HCT116 (cell line): Measurements from ENCODE around the gene HEXA. TPM values are rescaled to one million over a fixed set of nuclear protein-coding genes. Genes with fewer than 3 reads are reported as not detected.

Experiments
- ATAC-seq: fragments of 200-7000 bp; cut with Tn5 transposase; 2 replicates; pipeline ENCODE4 v1.9.1; 2020; ENCODE audit warnings: mild to moderate bottlenecking, moderate library complexity
- BruUV-seq: library from RNA; stranded (reverse); fragments of 400-500 nt; replicated peaks from 2 replicates; lab custom pipeline; 2021; lab: Mats Ljungman, UMichigan
- CTCF ChIA-PET: fragments of 300-600 bp; sonication (Branson Sonifier 250); formaldehyde crosslinking; loops from one replicate; lab custom pipeline; 2021; ENCODE audit warnings: antibody characterized with exemption; lab: Charles Lee
- POLR2A ChIA-PET: fragments of 300-600, 350-600 bp; sonication (Branson Sonifier 250); formaldehyde crosslinking; loops from one replicate; lab custom pipeline; 2021; ENCODE audit warnings: antibody characterized with exemption; lab: Charles Lee
- RAD21 ChIA-PET, 2 experiments: fragments of 300-600 bp; sonication (Branson Sonifier 250); formaldehyde crosslinking; loops; one replicate each; lab custom pipeline; 2023; ENCODE audit warnings: low total read pairs in 2 of 2; ENCODE audit not compliant: uncharacterized antibody in 2 of 2, unreplicated experiment in 2 of 2, low non-redundant PET in 1 of 2; lab: Charles Lee
- DNase-seq: peaks from one replicate; pipeline ENCODE4 v3.0.0-alpha.2; 2010; ENCODE audit warnings: low read depth, low spot score
- H2AFZ ChIP-seq: fragments of 200-600 bp; shearing (Covaris generic), sonication (generic); 2 replicates; pipeline ENCODE4 v1.6.1; 2017; ENCODE audit warnings: low read depth, mixed run types, mixed read lengths, antibody characterized with exemption, low read length; ENCODE audit not compliant: poor library complexity, severe bottlenecking
- H3K27ac ChIP-seq: 2 replicates; pipeline ENCODE4 v1.5.1; 2012; ENCODE audit warnings: low read depth, low read length
- H3K27me3 ChIP-seq: fragments of 200-600 bp; sonication (generic); 2 replicates; pipeline ENCODE4 v1.6.1; 2016; ENCODE audit warnings: mixed run types, low read length, mixed read lengths; ENCODE audit not compliant: insufficient read depth
- H3K36me3 ChIP-seq, 2 experiments: fragments of 200-500 bp in 1 of 2; fragments of 200-600 bp in 1 of 2; sonication (Bioruptor generic) in 1 of 2; sonication (generic) in 1 of 2; 2 replicates each; pipeline versions ENCODE4 v1.5.1 to v1.6.1; 2014 to 2016; ENCODE audit warnings: low read length in 2 of 2, inconsistent platforms in 1 of 2, mixed read lengths in 1 of 2, mixed run types in 1 of 2; ENCODE audit not compliant: insufficient read depth in 2 of 2, control insufficient read depth in 1 of 2
- H3K4me1 ChIP-seq, 2 experiments: fragments of 200-600 bp in 1 of 2; sonication (generic) in 1 of 2; 2 replicates each; pipeline versions ENCODE4 v1.5.1 to v1.6.1; 2012 to 2017; ENCODE audit warnings: low read length in 2 of 2, inconsistent platforms in 1 of 2, mild to moderate bottlenecking in 1 of 2, mixed read lengths in 1 of 2, mixed run types in 1 of 2, moderate library complexity in 1 of 2; ENCODE audit not compliant: insufficient read depth in 2 of 2, control insufficient read depth in 1 of 2
- H3K4me2 ChIP-seq: fragments of 200-600 bp; sonication (generic); 2 replicates; pipeline ENCODE4 v1.6.1; 2017; ENCODE audit warnings: mixed run types, low read length, mixed read lengths
- H3K4me3 ChIP-seq, 2 experiments: fragments of 200-600 bp in 1 of 2; sonication (generic) in 1 of 2; replicated peaks in 1 of 2; 2 replicates each; pipeline ENCODE4 v1.5.1; 2011 to 2016; ENCODE audit warnings: low read length in 2 of 2, control low read depth in 1 of 2, low read depth in 1 of 2, mild to moderate bottlenecking in 1 of 2, mixed read lengths in 1 of 2, mixed run types in 1 of 2
- H3K79me2 ChIP-seq: fragments of 200-600 bp; sonication (generic); 2 replicates; pipeline ENCODE4 v1.6.1; 2017; ENCODE audit warnings: mild to moderate bottlenecking, mixed run types, low read length, moderate library complexity, mixed read lengths; ENCODE audit not compliant: insufficient read depth
- H3K9ac ChIP-seq: fragments of 200-600 bp; sonication (generic); 2 replicates; pipeline ENCODE4 v1.6.1; 2016; ENCODE audit warnings: low read length, mixed read lengths
- H3K9me2 ChIP-seq: fragments of 200-600 bp; sonication (generic), shearing (Covaris generic); 2 replicates; pipeline ENCODE4 v1.6.1; 2017; ENCODE audit warnings: mixed run types, mild to moderate bottlenecking, moderate library complexity; ENCODE audit not compliant: insufficient read depth
- H3K9me3 ChIP-seq, 2 experiments: fragments of 200-500 bp in 1 of 2; fragments of 200-600 bp in 1 of 2; sonication (Bioruptor generic) in 1 of 2; sonication (generic) in 1 of 2; 2 replicates each; pipeline ENCODE4 v1.6.1; 2014 to 2017; ENCODE audit warnings: low read length in 2 of 2, mixed read lengths in 2 of 2, inconsistent platforms in 1 of 2, low read depth in 1 of 2, mild to moderate bottlenecking in 1 of 2, mixed run types in 1 of 2, moderate library complexity in 1 of 2; ENCODE audit not compliant: control insufficient read depth in 1 of 2, insufficient read depth in 1 of 2
- H4K20me1 ChIP-seq: fragments of 200-600 bp; sonication (generic), shearing (Covaris generic); 2 replicates; pipeline ENCODE4 v1.6.1; 2017; ENCODE audit warnings: mixed run types, mild to moderate bottlenecking, moderate library complexity; ENCODE audit not compliant: insufficient read depth
- ATF3 ChIP-seq: IDR thresholded peaks from 2 replicates; pipeline ENCODE4 v1.6.1; 2012
- CBX3 ChIP-seq: IDR thresholded peaks from 2 replicates; pipeline ENCODE4 v1.6.1; 2012; ENCODE audit warnings: low read depth
- CEBPB ChIP-seq: IDR thresholded peaks from 2 replicates; pipeline ENCODE4 v1.6.1; 2012; ENCODE audit warnings: low read depth
- EGR1 ChIP-seq: IDR thresholded peaks from 2 replicates; pipeline ENCODE4 v1.6.1; 2012; ENCODE audit warnings: low read depth
- ELF1 ChIP-seq: IDR thresholded peaks from 2 replicates; pipeline ENCODE4 v1.6.1; 2012; ENCODE audit warnings: low read depth, borderline replicate concordance
- EZH2phosphoT487 ChIP-seq: fragments of 200-600 bp; IDR thresholded peaks from 2 replicates; pipeline ENCODE4 v1.6.1; 2018; ENCODE audit warnings: antibody characterized with exemption, borderline replicate concordance
- FOSL1 ChIP-seq: IDR thresholded peaks from 2 replicates; pipeline ENCODE4 v1.6.1; 2012; ENCODE audit warnings: low read depth
- JUND ChIP-seq: IDR thresholded peaks from 2 replicates; pipeline ENCODE4 v1.6.1; 2012
- MAX ChIP-seq: IDR thresholded peaks from 2 replicates; pipeline ENCODE4 v1.6.1; 2012
- SP1 ChIP-seq: IDR thresholded peaks from 2 replicates; pipeline ENCODE4 v1.6.1; 2012; ENCODE audit warnings: low read depth
- SRF ChIP-seq: IDR thresholded peaks from 2 replicates; pipeline ENCODE4 v1.6.1; 2012; ENCODE audit warnings: low read depth
- TCF7L2 ChIP-seq: IDR thresholded peaks from 2 replicates; pipeline ENCODE4 v1.7.0; 2011; ENCODE audit warnings: borderline replicate concordance, inconsistent platforms; ENCODE audit not compliant: insufficient read depth, insufficient read length; ENCODE audit errors: extremely low read depth
- YY1 ChIP-seq: IDR thresholded peaks from 2 replicates; pipeline ENCODE4 v1.6.1; 2011; ENCODE audit warnings: low read length, low read depth, moderate library complexity, mild to moderate bottlenecking; ENCODE audit not compliant: insufficient replicate concordance; ENCODE audit errors: extremely low read depth
- ZFX ChIP-seq: fragments of 450-650 bp; IDR thresholded peaks from 2 replicates; pipeline ENCODE4 v1.6.1; 2017
- intact Hi-C: fragments of 100-400 bp; cut with micrococcal nuclease; formaldehyde crosslinking; loops from 2 replicates; pipeline ENCODE4 v1.10.0; 2022
- total RNA-seq: library from RNA; stranded (reverse); gene quantifications from one replicate; pipeline ENCODE4 v1.2.1, GENCODE V29; 2021; ENCODE audit not compliant: unreplicated experiment
- TF ChIP-seq, protein P1 (sequence below): IDR thresholded peaks from 2 replicates; pipeline ENCODE4 v1.6.1; 2011; ENCODE audit warnings: mild to moderate bottlenecking, low read length, moderate library complexity; ENCODE audit not compliant: insufficient replicate concordance; ENCODE audit errors: extremely low read depth
- TF ChIP-seq, protein P2 (sequence below): IDR thresholded peaks from 2 replicates; pipeline ENCODE4 v1.6.1; 2012; ENCODE audit warnings: low read depth

HEXA gene
- total RNA-seq, 1 experiment from 2014 or later, result 57.1 TPM

DNA sequence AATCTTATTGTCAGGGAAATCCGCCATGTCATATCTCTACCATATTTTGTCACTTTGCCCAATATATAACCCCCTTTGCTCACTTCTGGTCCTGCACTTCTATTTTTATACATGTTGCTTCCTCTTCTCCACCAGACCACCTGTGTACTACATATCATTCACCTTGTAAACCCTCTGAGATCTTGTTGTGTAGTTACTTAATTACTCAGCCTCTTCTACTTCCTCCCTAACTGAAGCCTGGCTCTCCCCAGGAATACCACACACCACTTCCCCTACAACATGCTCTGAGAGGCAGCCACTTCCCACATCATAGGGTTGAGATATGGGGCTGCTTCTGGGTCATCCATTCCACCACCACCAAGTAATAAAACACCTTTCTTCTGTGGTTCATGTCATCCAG lies 10.0 kb downstream of the HEXA start:
- no peaks in the 10 kb centered on the region for H3K27me3 ChIP-seq
- no peak overlapping the region for H3K9ac ChIP-seq
- no peak for ATAC-seq
- no peaks in the 10 kb centered on the region for H3K9me2 ChIP-seq
- H3K9me3 ChIP-seq, result no peaks in the 10 kb centered on the region
- H3K36me3 ChIP-seq, result no peaks in the 10 kb centered on the region; a peak in 1 of 4 replicates
- POLR2A ChIA-PET, result no interaction called here
- RAD21 ChIA-PET, result no interaction called here
- H3K4me3 ChIP-seq, result no peak overlapping the region
- BruUV-seq, result no TSS peak
- H3K79me2 ChIP-seq, result peaks cover 18% of the 10 kb centered on the region
- H3K4me2 ChIP-seq, result no peak overlapping the region
- no peak overlapping the region for H3K27ac ChIP-seq
- no peak for DNase-seq
- TF ChIP-seq CEBPB (no peak), YY1 (no peak), ELF1 (no peak)
- TF ChIP-seq, all 23 proteins: peak for 0
- CTCF ChIA-PET, result no interaction called here
- Histone ChIP-seq H2AFZ (no peak overlapping the region), H3K4me1 (no peaks in the 10 kb centered on the region), H4K20me1 (no peaks in the 10 kb centered on the region)
- intact Hi-C loops, result no loop called here

GRCh38 chr15:72361176-72361575 lies 14.6 kb downstream of the HEXA start:
- Histone ChIP-seq H3K4me1 (no peaks in the 10 kb centered on the region), H3K27ac (no peak overlapping the region), H3K79me2 (peaks cover 18% of the 10 kb centered on the region; the same call in 1 of the 2 replicates), H3K9me3 (no peaks in the 10 kb centered on the region), H3K9ac (no peak overlapping the region), H3K4me3 (no peak overlapping the region), H3K27me3 (no peaks in the 10 kb centered on the region), H4K20me1 (no peaks in the 10 kb centered on the region), H3K9me2 (no peaks in the 10 kb centered on the region), H3K4me2 (no peak overlapping the region), H3K36me3 (no peaks in the 10 kb centered on the region), H2AFZ (no peak overlapping the region)
- TF ChIP-seq EGR1 (no peak), SP1 (no peak), EZH2phosphoT487 (no peak), JUND (no peak), YY1 (no peak), ELF1 (no peak), FOSL1 (no peak), TCF7L2 (no peak), SRF (no peak), CBX3 (no peak), ATF3 (no peak), ZFX (no peak), MAX (no peak)
- TF ChIP-seq, protein P1, sequence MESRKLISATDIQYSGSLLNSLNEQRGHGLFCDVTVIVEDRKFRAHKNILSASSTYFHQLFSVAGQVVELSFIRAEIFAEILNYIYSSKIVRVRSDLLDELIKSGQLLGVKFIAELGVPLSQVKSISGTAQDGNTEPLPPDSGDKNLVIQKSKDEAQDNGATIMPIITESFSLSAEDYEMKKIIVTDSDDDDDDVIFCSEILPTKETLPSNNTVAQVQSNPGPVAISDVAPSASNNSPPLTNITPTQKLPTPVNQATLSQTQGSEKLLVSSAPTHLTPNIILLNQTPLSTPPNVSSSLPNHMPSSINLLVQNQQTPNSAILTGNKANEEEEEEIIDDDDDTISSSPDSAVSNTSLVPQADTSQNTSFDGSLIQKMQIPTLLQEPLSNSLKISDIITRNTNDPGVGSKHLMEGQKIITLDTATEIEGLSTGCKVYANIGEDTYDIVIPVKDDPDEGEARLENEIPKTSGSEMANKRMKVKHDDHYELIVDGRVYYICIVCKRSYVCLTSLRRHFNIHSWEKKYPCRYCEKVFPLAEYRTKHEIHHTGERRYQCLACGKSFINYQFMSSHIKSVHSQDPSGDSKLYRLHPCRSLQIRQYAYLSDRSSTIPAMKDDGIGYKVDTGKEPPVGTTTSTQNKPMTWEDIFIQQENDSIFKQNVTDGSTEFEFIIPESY, result no peak
- TF ChIP-seq, protein P2, sequence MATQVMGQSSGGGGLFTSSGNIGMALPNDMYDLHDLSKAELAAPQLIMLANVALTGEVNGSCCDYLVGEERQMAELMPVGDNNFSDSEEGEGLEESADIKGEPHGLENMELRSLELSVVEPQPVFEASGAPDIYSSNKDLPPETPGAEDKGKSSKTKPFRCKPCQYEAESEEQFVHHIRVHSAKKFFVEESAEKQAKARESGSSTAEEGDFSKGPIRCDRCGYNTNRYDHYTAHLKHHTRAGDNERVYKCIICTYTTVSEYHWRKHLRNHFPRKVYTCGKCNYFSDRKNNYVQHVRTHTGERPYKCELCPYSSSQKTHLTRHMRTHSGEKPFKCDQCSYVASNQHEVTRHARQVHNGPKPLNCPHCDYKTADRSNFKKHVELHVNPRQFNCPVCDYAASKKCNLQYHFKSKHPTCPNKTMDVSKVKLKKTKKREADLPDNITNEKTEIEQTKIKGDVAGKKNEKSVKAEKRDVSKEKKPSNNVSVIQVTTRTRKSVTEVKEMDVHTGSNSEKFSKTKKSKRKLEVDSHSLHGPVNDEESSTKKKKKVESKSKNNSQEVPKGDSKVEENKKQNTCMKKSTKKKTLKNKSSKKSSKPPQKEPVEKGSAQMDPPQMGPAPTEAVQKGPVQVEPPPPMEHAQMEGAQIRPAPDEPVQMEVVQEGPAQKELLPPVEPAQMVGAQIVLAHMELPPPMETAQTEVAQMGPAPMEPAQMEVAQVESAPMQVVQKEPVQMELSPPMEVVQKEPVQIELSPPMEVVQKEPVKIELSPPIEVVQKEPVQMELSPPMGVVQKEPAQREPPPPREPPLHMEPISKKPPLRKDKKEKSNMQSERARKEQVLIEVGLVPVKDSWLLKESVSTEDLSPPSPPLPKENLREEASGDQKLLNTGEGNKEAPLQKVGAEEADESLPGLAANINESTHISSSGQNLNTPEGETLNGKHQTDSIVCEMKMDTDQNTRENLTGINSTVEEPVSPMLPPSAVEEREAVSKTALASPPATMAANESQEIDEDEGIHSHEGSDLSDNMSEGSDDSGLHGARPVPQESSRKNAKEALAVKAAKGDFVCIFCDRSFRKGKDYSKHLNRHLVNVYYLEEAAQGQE, result no peak
- ChIA-PET RAD21 (no interaction called here), POLR2A (no interaction called here), CTCF (no interaction called here)
- ATAC-seq, result no peak
- DNase-seq, result no peak
- intact Hi-C loops, result no loop called here
- BruUV-seq, result no TSS peak
